ENCODE measurements around the gene HLCS. TPM values are rescaled to one million over a fixed set of nuclear protein-coding genes. Genes with fewer than 3 reads are reported as not detected.

The HLCS gene
- total RNA-seq, 1 experiment from 2014 or later, result 12.7 TPM

DNA sequence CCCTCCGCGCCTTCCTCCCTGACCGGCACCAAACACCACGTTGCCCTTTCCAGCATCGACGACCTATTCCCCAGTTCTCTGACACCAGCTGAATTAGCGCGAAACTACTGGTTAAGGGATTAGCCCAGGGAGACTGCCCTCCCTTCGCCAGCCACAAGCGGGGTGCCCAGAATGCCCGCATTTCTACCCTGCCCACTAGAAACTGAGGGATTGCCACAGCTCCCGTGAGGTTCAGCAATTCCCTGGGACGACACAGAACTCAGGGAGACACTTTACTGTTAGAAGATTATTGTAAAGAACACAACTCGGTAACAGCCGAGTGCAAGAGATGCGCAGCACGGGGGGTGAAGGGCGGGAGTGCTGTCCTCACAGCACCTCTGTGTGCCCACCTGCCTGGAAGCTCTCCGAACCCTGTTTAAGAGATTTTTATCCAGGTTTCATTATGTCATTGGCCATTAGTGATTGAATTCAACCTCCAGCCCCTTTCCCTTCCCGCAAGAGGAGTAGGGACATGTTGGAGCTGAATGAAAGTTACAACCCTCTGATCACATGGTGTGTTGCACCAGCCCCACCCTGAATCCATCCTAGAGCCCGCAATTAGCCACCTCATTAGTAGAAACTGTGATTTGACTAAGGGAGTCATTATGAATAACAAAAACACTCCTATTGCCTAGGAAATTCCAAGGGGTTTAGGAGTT lies 24.2 kb upstream of the HLCS start:
- H3K27me3 Mint-ChIP-seq (ENCODE audit: low read depth), result peaks cover 16% of the 10 kb centered on the region

More for the DNA sequence above, 24.2 kb upstream of the HLCS start:
- Histone ChIP-seq H3K4me2 (ENCODE audit: insufficient read depth, insufficient read length, low read length) (peak overlapping the region; percentile 92), H2BK120ac (ENCODE audit: low read depth, low read length, poor library complexity, severe bottlenecking) (no peak overlapping the region), H3K18ac (ENCODE audit: insufficient read length, low read depth, low read length) (peak overlapping the region; percentile 93), H3K56ac (ENCODE audit: insufficient read length, low read depth, low read length) (no peak overlapping the region), H2BK12ac (ENCODE audit: insufficient read length, low read depth, low read length) (no peak overlapping the region), H3K27me3 (ENCODE audit: insufficient read depth, low read length) (no peaks in the 10 kb centered on the region), H4K20me1 (ENCODE audit: control insufficient read depth, insufficient read depth, insufficient read length) (no peaks in the 10 kb centered on the region), H2BK15ac (ENCODE audit: low read depth, low read length) (no peak overlapping the region), H3K14ac (ENCODE audit: insufficient read depth, low read length) (peak overlapping the region; percentile 83), H3K27ac (ENCODE audit: insufficient read length, low read depth, low read length) (peak overlapping the region; percentile 40), H3K23ac (ENCODE audit: insufficient read length, low read depth, low read length) (no peak overlapping the region), H3K23me2 (ENCODE audit: insufficient read length, low read depth, low read length, poor library complexity, severe bottlenecking) (peaks cover 8% of the 10 kb centered on the region), H2BK20ac (ENCODE audit: low read depth, low read length, poor library complexity, severe bottlenecking) (peak overlapping the region; percentile 26), H2BK5ac (ENCODE audit: insufficient read length, low read length) (no peak overlapping the region), H3K9me3 (ENCODE audit: control insufficient read depth, low read depth, low read length) (no peaks in the 10 kb centered on the region), H3K9ac (ENCODE audit: extremely low read depth, insufficient read length, low read length) (peak overlapping the region; percentile 42), H4K8ac (replicated peaks; ENCODE audit: insufficient read length, low read depth, low read length) (no peak overlapping the region), H3T11ph (ENCODE audit: low read length) (no peak overlapping the region), H3K79me2 (ENCODE audit: insufficient read depth, low read length) (no peaks in the 10 kb centered on the region), H4K5ac (ENCODE audit: insufficient read length, low read depth, low read length) (peak overlapping the region; percentile 22), H3K79me1 (ENCODE audit: insufficient read depth, low read depth, low read length, poor library complexity, severe bottlenecking) (no peaks in the 10 kb centered on the region), H3K4ac (ENCODE audit: low read depth, low read length) (no peak overlapping the region; the same call in 1 of the 2 replicates), H4K91ac (ENCODE audit: insufficient read length, low read depth, low read length) (no peak overlapping the region), H2AK5ac (ENCODE audit: insufficient read length, low read length) (no peak overlapping the region), H3K4me1 (ENCODE audit: insufficient read depth, low read length) (no peaks in the 10 kb centered on the region; the same call in 1 of the 2 replicates), H2AFZ (ENCODE audit: low read length) (no peak overlapping the region)
- no peaks in the 10 kb centered on the region for H3K36me3 Mint-ChIP-seq (ENCODE audit: insufficient read depth in 1 of 3, low read depth in 3 of 3)
- peaks cover 0 to 2% of the 10 kb centered on the region in 2 experiments; a peak in 1 of 5 replicates for H3K9me3 Mint-ChIP-seq
- H3K4me1 Mint-ChIP-seq, result peaks cover 15 to 30% of the 10 kb centered on the region in 2 experiments
- DNase-seq, result peak; percentile 45
- H3K4me3 Mint-ChIP-seq, result peak overlapping the region; percentile 68 to 89
- no CpG with 5 or more reads among the region's 21 CpGs for WGBS (ENCODE audit: extremely low coverage, insufficient read length, low lambda C conversion rate)
- TF ChIP-seq, protein P1, sequence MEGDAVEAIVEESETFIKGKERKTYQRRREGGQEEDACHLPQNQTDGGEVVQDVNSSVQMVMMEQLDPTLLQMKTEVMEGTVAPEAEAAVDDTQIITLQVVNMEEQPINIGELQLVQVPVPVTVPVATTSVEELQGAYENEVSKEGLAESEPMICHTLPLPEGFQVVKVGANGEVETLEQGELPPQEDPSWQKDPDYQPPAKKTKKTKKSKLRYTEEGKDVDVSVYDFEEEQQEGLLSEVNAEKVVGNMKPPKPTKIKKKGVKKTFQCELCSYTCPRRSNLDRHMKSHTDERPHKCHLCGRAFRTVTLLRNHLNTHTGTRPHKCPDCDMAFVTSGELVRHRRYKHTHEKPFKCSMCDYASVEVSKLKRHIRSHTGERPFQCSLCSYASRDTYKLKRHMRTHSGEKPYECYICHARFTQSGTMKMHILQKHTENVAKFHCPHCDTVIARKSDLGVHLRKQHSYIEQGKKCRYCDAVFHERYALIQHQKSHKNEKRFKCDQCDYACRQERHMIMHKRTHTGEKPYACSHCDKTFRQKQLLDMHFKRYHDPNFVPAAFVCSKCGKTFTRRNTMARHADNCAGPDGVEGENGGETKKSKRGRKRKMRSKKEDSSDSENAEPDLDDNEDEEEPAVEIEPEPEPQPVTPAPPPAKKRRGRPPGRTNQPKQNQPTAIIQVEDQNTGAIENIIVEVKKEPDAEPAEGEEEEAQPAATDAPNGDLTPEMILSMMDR (conservative IDR thresholded peaks at IDR 0.05), result no peak
- H3K27ac Mint-ChIP-seq, result peak overlapping the region; percentile 95 to 98 (median 95)

Measured in H9 (cell line).